ENCODE measurements around the gene ANO1.

Gene ANO1

GRCh38 chr11:70119502-70119901, 41.4 kb downstream of the ANO1 start:
- no peak for DNase-seq

GRCh38 chr11:70120674-70121073, 42.6 kb downstream of the ANO1 start:
- no peak for DNase-seq

GRCh38 chr11:70122490-70123198, 44.5 kb downstream of the ANO1 start:
- no peak for DNase-seq

- no peak for DNase-seq
These were observed 45.6 kb downstream of the ANO1 start for GRCh38 chr11:70123711-70124110.

GRCh38 chr11:70124321-70125000, 46.3 kb downstream of the ANO1 start:
- no peak for DNase-seq

GRCh38 chr11:70126494-70126893, 48.4 kb downstream of the ANO1 start:
- DNase-seq = no peak

- no peak for DNase-seq
These were observed 49.7 kb downstream of the ANO1 start for GRCh38 chr11:70127653-70128434.

GRCh38 chr11:70128435-70128906, 50.4 kb downstream of the ANO1 start:
- DNase-seq = no peak

GRCh38 chr11:70129051-70129592, 51.0 kb downstream of the ANO1 start:
- no peak for DNase-seq

GRCh38 chr11:70130636-70131035, 52.5 kb downstream of the ANO1 start:
- no peak for DNase-seq

- no peak for DNase-seq
These were observed 53.6 kb downstream of the ANO1 start for GRCh38 chr11:70131606-70132190.

GRCh38 chr11:70132641-70133040, 54.5 kb downstream of the ANO1 start:
- DNase-seq = no peak

GRCh38 chr11:70133771-70134335, 55.7 kb downstream of the ANO1 start:
- no peak for DNase-seq

GRCh38 chr11:70134490-70134889, 56.4 kb downstream of the ANO1 start:
- no peak for DNase-seq

- no peak for DNase-seq
These were observed 57.0 kb downstream of the ANO1 start for GRCh38 chr11:70135142-70135541.

- DNase-seq = no peak
These were observed 57.5 kb downstream of the ANO1 start for GRCh38 chr11:70135625-70136059.

- no peak for DNase-seq
These were observed 59.3 kb downstream of the ANO1 start for GRCh38 chr11:70137383-70137782.

- no peak for DNase-seq
These were observed 60.3 kb downstream of the ANO1 start for GRCh38 chr11:70138403-70138802.

- DNase-seq = no peak
These were observed 61.8 kb downstream of the ANO1 start for GRCh38 chr11:70139785-70140410.

- DNase-seq = no peak
These were observed 62.8 kb downstream of the ANO1 start for GRCh38 chr11:70140711-70141485.

All from cortex of kidney (tissue), 1 donor.